NB4 (cell line): ENCODE results near the gene OMA1.

Experiments used
- DNase-seq: peaks from one replicate; pipeline ENCODE4 v3.0.0; 2010; ENCODE audit warnings: low read depth
- H3K4me3 ChIP-seq: one replicate; pipeline ENCODE4 v1.5.1; 2011; ENCODE audit warnings: mild to moderate bottlenecking, low read depth, low read length, moderate library complexity
- CTCF ChIP-seq: IDR thresholded peaks from one replicate; pipeline ENCODE4 v1.5.1; 2012; ENCODE audit warnings: low read depth, low read length
- MAX ChIP-seq: IDR thresholded peaks from 2 replicates; pipeline ENCODE4 v1.6.1; 2011; ENCODE audit warnings: low read depth, low read length
- MYC ChIP-seq: IDR thresholded peaks from 2 replicates; pipeline ENCODE4 v1.6.1; 2011; ENCODE audit warnings: low read depth, low read length
- POLR2A ChIP-seq: IDR thresholded peaks from 2 replicates; pipeline ENCODE4 v1.6.1; 2011; ENCODE audit warnings: mild to moderate bottlenecking; ENCODE audit not compliant: insufficient read length; ENCODE audit errors: extremely low read depth

Gene OMA1

GRCh38 chr1:58546520-58547308, at the start of gene OMA1:
TSS of gene OMA1 (minus strand) at chr1:58546726. CDS start at chr1:58539294, 7,432 bp downstream.
- TF ChIP-seq MYC, result peak; percentile 51; the same call in 1 of the 2 replicates
- peak; percentile 79 for TF ChIP-seq POLR2A
- peak; percentile 88 for TF ChIP-seq CTCF
- no peak for TF ChIP-seq MAX

GRCh38 chr1:58594546-58594945, 48.0 kb upstream of the OMA1 start:
- no peak overlapping the region for H3K4me3 ChIP-seq
- TF ChIP-seq CTCF, result no peak
- TF ChIP-seq MYC, result no peak
- no peak for TF ChIP-seq POLR2A
- no peak for TF ChIP-seq MAX
- no peak for DNase-seq

More at GRCh38 chr1:58546520-58547308, at the start of gene OMA1:
- peak within 1 kb of the TSS; percentile 87 for H3K4me3 ChIP-seq
- DNase-seq, result peak; percentile 97

- TF ChIP-seq MYC (no peak), POLR2A (no peak), CTCF (no peak)
- no peak for DNase-seq
- H3K4me3 ChIP-seq, result no peak overlapping the region
These were observed 46.1 kb upstream of the OMA1 start for GRCh38 chr1:58592522-58593134.

- H3K4me3 ChIP-seq, result no peak overlapping the region
- no peak for TF ChIP-seq POLR2A
- no peak for TF ChIP-seq MAX
- TF ChIP-seq CTCF, result no peak
- no peak for TF ChIP-seq MYC
- no peak for DNase-seq
These were observed 45.3 kb upstream of the OMA1 start for GRCh38 chr1:58591806-58592205.

- H3K4me3 ChIP-seq, result no peak overlapping the region
- TF ChIP-seq MYC (no peak), POLR2A (no peak), MAX (no peak), CTCF (no peak)
- no peak for DNase-seq
These were observed 43.5 kb upstream of the OMA1 start for GRCh38 chr1:58590019-58590418.
